HL-60/S4 (cell line): Measurements from ENCODE around the gene CKS1B.
"Not testable (repeated sequence)": the region's sequence is repeated elsewhere in the genome, so short reads cannot be mapped to it uniquely, and the experiment has no call there.

Experiments used
- in situ Hi-C: fragments of 300-500 bp; cut with MboI; formaldehyde crosslinking; loops from 2 replicates; pipeline ENCODE4 v1.14.3; 2022; ENCODE audit warnings: low sequenced_read_pairs

CKS1B gene

DNA sequence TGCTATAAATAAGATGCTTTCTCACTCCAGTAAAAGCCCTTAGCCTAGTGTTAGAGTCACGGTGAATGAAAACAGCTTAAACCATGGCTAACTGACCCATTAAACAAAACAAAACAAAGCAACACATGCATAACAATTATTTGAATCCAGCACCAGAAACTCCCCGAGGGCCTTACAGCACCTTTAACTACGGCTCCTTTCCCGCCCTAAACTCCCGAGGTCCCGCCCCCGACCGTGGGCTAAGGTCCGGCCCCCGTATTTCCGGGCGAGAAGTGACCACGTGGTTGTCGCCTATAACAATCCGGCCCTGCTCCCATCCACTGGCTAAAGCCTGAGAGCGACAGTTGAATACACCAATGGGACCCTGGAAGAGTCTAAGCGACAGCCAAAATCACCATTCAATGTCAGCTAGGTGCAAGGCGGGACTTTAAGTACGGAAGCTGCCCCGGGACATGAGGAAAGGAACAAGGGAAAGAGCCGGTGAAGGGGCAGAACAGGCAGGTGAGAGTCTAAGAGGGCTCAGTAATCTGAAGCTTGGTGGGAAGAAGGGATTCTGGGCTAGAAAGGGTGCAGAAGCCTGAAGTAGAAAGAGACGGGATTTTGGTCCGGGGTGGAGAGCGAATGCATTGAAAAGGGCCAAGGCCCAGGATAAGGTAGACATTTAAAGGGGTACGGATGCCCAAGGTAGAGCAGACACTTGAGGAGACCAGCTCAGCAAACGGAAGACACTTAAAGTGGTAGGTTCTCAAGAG, 8.6 kb downstream of the CKS1B start, which contains the start of gene FLAD1:
TSS of gene FLAD1 (plus strand) at position 448 of the 752 bp plus-strand sequence. CDS start 351 bp downstream, outside the sequence.
- in situ Hi-C loops, result no loop called here

GRCh38 chr1:154983776-154984466, 9.4 kb downstream of the CKS1B start:
- in situ Hi-C loops, result no loop called here

DNA sequence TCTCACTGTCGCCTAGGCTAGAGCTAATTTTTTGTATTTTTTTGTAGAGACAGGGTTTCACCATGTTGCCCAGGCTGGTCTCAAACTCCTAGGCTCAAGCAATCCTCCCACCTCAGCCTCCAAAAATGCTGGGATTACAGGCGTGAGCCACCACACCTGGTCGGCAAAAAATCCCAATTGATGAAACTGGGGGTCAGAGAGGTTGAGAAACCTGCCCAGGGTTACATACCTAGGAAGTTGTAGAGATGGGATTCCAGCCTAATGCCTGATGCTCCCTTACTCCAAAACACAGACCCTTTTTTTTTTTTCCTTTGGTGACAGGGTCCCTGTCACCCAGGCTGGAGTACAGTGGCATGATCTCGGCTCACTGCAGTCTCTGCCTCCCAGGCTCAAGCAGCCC, 12.3 kb downstream of the CKS1B start:
- in situ Hi-C loops, result not testable (repeated sequence)

GRCh38 chr1:154987326-154987725, 12.8 kb downstream of the CKS1B start:
- in situ Hi-C loops, result no loop called here

- in situ Hi-C loops, result no loop called here
These were observed 13.8 kb downstream of the CKS1B start for GRCh38 chr1:154988058-154988954.

GRCh38 chr1:154989195-154989860, 14.8 kb downstream of the CKS1B start:
- in situ Hi-C loops, result no loop called here

GRCh38 chr1:154990276-154990675, 15.8 kb downstream of the CKS1B start:
- in situ Hi-C loops, result no loop called here

- in situ Hi-C loops, result no loop called here
These were observed 18.5 kb downstream of the CKS1B start for GRCh38 chr1:154992721-154993571.

DNA sequence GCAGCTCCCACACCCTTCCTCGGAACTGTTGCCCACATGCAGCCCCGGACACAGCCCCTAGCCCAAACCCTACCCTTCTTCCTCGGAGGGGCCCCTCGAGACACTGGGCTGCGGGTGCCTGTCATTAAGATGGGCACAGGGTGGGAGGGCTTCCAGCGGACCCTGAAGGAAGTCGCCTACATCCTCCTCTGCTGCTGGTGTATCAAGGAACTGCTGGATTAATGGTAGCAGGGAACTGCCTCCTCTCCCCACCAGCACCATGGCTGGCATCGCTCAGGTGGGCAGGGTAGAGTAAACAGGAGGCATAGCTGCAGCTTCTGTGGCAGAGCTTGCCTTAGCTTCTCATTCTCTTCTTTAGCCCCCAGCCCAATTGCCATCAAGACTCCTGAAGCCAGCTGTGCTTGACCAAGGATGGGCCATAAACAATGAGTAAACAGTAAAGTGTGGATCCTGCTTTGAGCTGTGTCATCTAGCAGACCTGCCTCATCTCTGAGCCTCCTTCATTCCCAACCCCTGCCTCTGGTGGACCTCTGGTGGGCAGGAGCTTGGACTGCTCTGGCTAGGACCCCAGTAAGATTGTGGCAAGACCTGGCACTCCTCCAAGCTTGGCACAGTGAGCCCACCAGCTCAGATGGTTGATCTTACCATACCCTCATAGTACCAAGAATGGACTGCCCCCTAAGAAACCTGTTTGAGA, 19.2 kb downstream of the CKS1B start, which contains the start of gene LENEP:
TSS of gene LENEP (plus strand) at position 15 of the 697 bp plus-strand sequence. CDS start at position 37, 22 bp downstream.
- in situ Hi-C loops, result no loop called here

GRCh38 chr1:154994269-154994587, 19.7 kb downstream of the CKS1B start:
- in situ Hi-C loops, result no loop called here

- in situ Hi-C loops, result no loop called here
These were observed 20.1 kb downstream of the CKS1B start for GRCh38 chr1:154994591-154994990.

DNA sequence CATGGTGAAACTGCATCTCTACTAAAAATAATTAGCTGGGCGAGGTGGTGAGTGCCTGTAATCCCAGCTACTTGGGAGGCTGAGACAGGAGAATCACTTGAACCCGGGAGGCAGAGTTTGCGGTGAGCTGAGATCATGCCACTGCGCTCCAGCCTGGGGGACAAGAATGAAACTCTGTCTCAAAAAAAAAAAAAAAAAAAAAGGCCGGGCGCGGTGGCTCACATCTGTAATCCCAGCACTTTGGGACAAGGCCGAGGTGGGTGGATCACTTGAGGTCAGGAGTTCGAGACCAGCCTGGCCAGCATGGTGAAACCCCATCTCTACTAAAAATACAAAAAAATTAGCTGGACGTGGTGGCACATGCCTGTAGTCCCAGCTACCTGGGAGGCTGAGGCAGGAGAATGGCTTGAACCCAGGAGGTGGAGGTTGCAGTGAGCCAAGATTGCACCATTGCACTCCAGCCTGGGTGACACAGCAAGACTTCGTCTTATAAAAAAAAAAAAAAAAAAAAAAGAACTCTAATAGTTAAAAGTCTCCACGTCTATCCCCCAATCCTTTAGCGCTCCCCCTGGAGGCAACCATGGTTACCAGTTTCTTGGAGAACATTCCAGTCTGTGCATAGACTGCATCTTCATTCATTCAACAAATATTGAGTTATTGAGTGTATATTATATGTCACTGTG, 21.0 kb downstream of the CKS1B start:
- in situ Hi-C loops, result not testable (repeated sequence)

DNA sequence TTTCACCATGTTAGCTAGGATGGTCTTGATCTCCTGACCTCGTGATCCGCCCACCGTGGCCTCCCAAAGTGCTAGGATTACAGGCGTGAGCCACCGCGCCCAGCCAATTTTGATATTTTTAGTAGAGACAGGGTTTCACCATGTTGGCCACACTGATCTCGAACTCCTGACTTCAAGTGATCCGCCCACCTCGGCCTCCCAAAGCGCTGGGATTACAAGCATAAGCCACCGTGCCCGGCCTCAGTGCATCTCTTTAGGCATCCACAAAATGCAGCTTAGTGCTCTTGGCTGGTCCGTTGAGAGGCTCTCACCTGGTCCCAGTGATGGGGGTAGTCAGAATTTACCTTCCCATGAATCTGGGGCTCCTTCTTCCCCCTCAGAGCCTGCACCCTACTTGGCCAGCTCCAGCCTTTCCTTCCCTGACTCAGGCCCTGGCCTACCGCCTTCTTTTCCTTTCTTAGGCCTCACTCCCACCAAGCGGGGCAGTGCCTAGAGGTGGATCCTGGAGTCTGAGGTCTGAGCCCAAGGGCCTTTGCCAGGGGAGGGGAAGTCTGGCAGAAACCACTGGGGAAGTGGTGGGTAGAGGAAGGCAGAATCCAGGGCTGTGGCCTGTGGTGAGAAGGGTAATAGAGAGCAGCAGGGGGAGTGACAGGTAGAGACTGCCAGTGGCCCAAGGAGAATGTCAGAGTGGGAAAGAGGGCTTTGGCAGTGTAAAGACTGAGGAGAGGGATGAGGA, 22.7 kb downstream of the CKS1B start:
- in situ Hi-C loops, result no loop called here

DNA sequence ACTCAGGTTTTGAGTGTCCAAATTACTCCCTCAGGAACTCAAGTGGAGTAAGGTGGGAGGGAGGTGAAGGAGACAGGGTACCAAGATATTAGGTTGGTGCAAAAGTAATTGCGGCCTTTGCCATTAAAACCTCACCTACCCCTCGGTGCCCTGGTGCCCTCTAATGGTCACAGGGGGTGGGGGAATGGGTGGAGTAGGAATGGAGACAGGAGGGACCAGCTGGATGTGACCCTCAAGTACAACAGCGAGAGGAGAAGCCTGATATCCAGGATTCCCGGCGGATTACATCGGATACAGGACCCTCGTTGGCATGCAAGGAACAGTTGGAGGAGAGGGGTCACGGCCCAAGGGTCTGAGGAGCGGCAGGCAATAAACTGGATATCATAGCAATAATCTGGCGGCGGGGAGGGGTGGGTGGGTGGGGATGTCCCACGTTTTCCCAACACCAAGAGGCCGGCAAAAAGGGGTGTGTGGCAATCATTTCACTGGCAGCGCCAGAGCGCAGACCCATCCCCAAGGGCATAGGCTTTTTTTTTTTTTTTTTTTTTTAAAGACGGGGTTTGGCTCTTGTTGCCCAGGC, 23.8 kb downstream of the CKS1B start:
- in situ Hi-C loops, result no loop called here

DNA sequence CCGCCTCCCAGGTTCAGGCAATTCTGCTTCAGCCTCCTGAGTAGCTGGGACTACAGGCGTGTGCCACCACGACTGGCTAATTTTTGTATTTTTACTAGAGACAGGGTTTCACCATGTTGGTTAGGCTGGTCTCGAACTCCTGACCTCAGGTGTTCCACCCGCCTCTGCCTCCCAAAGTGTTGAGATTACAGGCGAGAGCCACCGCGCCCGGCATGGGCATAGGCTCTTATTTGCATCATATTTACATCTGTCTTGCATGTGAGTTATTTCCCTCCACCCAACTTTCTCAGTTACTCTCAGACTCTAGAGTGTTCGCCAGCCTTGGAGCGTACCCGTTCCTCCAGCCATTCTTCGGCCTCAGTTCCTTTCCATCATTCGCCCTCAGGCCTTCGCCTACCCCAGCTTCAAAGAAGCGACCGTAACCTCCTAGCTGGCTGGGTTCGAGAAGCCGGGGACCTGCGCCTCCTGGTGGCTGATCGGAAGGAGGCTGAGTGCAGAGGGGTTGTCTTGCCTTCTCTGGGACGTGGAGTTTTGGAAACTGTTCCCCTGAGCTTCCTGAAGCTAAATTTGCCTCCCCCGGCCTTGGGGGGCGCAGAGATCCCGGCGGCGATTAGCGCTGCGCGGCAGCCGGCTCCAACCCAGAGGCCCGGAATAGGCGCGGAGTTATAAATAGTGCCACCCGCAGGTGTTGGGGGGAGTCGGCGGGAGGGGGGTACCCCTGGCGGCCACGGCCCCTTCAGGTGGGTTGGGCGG, 24.5 kb downstream of the CKS1B start:
- in situ Hi-C loops, result no loop called here

DNA sequence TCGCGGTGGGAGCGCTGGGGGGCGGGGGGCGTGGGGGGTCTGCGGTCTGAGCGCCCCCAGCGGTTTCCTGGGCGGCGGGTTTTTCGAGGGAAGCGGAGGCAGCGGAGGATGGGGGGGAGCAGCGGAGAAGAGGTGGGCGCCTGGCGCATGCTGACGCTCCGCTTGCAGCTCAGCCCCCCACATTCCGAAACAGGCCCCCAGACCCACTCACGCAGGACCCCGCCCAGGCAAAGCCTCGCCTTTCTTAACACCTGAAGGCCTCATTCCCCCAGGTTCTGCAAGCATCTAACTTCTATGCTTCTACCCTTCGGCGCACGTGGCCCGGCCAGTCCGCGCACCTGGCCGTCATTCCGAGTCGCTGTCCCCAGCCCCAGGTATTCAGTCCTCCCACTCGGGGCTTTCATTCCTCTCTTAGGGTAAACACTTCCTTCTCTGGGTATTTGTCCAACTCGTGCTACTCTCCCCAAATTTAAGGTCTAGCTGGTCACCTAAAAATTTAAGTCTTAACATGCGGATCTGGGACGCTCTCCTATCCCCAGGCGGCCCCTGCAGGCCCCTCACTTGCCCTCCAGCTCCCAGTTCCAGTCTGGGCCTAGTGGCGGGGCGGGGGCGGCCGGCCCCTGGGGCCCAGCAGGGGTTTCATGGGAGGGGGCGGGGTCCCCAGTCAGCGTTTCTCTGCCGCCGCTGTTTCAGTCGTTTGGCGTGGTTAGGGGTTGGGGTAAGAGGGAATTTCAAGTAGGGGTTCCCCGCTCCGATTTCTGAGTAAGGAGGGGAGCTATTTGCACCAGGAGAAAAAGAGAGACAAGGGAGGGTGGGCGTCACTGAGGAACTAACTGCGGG, 25.3 kb downstream of the CKS1B start:
- in situ Hi-C loops, result no loop called here
